Stimulated activated CD4-positive, alpha-beta T cell treated with anti-CD3 and anti-CD28 coated beads, Interleukin-1b, Interleukin-23, amount 100 ng/mL, for 4 hours (primary cell): ENCODE data around the gene ZBTB7C.

ENCODE experiments used
- DNase-seq, 2 donors: peaks; one replicate each; pipeline ENCODE4 v3.0.0-alpha.2; 2020; ENCODE audit warnings: low read depth in 2 of 2

The ZBTB7C gene

GRCh38 chr18:48354746-48355260 lies 54.4 kb downstream of the ZBTB7C start:
- DNase-seq, result no peak

GRCh38 chr18:48352051-48352755 lies 57.0 kb downstream of the ZBTB7C start:
- DNase-seq, result no peak

- DNase-seq, result no peak
Measured at GRCh38 chr18:48351216-48352050, 57.8 kb downstream of the ZBTB7C start.

- no peak for DNase-seq
Measured at GRCh38 chr18:48348739-48349138, 60.4 kb downstream of the ZBTB7C start.

GRCh38 chr18:48347756-48348326 lies 61.3 kb downstream of the ZBTB7C start:
- no peak for DNase-seq

GRCh38 chr18:48345596-48345995 lies 63.6 kb downstream of the ZBTB7C start:
- no peak for DNase-seq

- no peak for DNase-seq
Measured at GRCh38 chr18:48342581-48342980, 66.6 kb downstream of the ZBTB7C start.

- no peak for DNase-seq
Measured at GRCh38 chr18:48342125-48342524, 67.1 kb downstream of the ZBTB7C start.

GRCh38 chr18:48340560-48340959 lies 68.6 kb downstream of the ZBTB7C start:
- DNase-seq, result no peak

GRCh38 chr18:48339692-48340091 lies 69.5 kb downstream of the ZBTB7C start:
- no peak for DNase-seq

GRCh38 chr18:48338915-48339314 lies 70.3 kb downstream of the ZBTB7C start:
- DNase-seq, result no peak

- DNase-seq, result no peak
Measured at GRCh38 chr18:48337053-48337452, 72.1 kb downstream of the ZBTB7C start.

- DNase-seq, result no peak
Measured at GRCh38 chr18:48336332-48336731, 72.9 kb downstream of the ZBTB7C start.

- DNase-seq, result no peak
Measured at GRCh38 chr18:48335829-48336228, 73.4 kb downstream of the ZBTB7C start.

- no peak for DNase-seq
Measured at GRCh38 chr18:48334845-48335244, 74.3 kb downstream of the ZBTB7C start.

- no peak for DNase-seq
Measured at GRCh38 chr18:48333563-48333962, 75.6 kb downstream of the ZBTB7C start.

- no peak for DNase-seq
Measured at GRCh38 chr18:48330016-48330991, 78.9 kb downstream of the ZBTB7C start.

GRCh38 chr18:48328473-48329210 lies 80.5 kb downstream of the ZBTB7C start:
- no peak for DNase-seq

- no peak for DNase-seq
Measured at GRCh38 chr18:48326901-48327675, 82.1 kb downstream of the ZBTB7C start.

GRCh38 chr18:48325115-48325665 lies 84.0 kb downstream of the ZBTB7C start:
- no peak for DNase-seq
